Activated naive CD4-positive, alpha-beta T cell treated with anti-CD3 and anti-CD28 coated beads, Interleukin-2, amount 50 U/mL, for 24 hours (primary cell): ENCODE results near the gene ACAP3.
"Not testable (repeated sequence)": the region's sequence is repeated elsewhere in the genome, so short reads cannot be mapped to it uniquely, and the experiment has no call there.

Source experiments
- H3K27ac Mint-ChIP-seq: one replicate; pipeline ENCODE4 v1.8.0; 2021; ENCODE audit warnings: mild to moderate bottlenecking, mixed read lengths
- H3K27me3 Mint-ChIP-seq: one replicate; pipeline ENCODE4 v1.8.0; 2021; ENCODE audit warnings: mixed read lengths
- H3K36me3 Mint-ChIP-seq: one replicate; pipeline ENCODE4 v1.8.0; 2021; ENCODE audit warnings: mixed read lengths
- H3K4me1 Mint-ChIP-seq: one replicate; pipeline ENCODE4 v1.8.0; 2021; ENCODE audit warnings: mixed read lengths
- H3K4me3 Mint-ChIP-seq: one replicate; pipeline ENCODE4 v1.8.0; 2021; ENCODE audit warnings: mild to moderate bottlenecking, mixed read lengths
- H3K9me3 Mint-ChIP-seq: one replicate; pipeline ENCODE4 v1.8.0; 2021; ENCODE audit warnings: mixed read lengths

Gene ACAP3

DNA sequence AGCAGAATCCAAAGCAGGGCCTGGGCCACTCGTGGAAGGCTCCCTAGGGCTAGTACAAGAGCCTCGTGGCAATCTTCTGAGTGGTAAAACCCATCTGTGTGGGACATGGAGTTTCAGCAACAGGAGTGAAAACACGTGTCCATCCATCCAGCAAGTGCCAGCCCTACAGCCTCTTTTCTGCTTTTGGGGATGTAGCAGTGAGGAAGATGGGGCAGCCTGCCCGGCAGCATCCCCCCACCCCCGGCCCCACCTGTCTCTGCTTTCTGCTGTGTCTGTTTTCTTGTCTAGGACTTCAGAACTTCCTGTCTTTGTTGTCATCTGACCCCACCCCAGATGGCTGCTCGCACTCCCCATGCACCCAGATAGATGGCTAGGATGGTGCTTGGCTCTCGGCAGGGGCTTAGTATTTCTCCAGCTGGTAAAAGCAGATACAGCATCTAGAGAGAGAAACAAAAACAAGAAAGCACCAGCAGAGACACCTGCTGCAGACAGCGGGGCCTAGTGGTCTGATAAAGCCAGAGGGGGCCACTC, 18.4 kb upstream of the ACAP3 start:
- Mint-ChIP-seq H3K4me1 (peaks cover 23% of the 10 kb centered on the region), H3K27me3 (no peaks in the 10 kb centered on the region), H3K4me3 (peak overlapping the region; percentile 66), H3K36me3 (peaks cover 3% of the 10 kb centered on the region), H3K27ac (peak overlapping the region; percentile 59), H3K9me3 (no peaks in the 10 kb centered on the region)

DNA sequence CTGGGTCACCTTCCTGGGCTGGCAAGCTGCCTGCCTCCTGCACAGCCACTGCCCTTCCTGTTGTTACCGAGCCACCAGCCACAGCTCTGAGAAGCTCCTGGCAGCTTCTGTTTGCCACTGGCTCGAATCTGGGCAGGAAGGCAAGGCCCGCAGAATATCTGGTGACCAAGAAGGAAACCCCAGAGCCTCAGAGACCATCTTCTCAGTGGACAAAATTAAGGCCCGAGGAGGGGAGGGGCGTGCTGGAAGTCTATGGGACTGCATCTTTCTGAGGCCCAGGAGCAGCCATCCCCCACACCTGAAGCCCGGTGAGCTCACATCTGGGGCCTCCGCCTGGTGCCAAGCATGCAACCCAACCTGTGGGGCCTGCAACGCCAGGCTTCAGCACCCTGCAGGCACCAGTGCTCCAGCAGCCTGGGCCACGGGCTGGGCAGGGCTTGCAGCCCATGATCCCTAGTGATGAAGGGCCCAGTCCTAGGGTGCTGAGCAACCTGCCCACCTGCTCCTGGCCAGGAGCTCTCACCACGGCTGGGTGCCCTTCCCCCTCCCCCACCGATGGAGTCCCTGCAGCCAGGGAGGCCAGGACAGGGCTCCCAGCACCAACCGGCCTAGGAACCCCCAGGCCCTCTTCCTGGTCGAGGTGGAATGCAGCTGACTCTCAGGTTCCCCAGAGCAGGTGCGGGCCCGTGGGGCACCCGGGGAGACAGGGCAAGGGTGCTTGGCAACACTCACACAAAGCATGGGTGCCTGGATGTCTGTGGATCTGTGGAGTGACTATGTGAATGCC, 17.8 kb upstream of the ACAP3 start:
- peaks cover 3% of the 10 kb centered on the region for H3K36me3 Mint-ChIP-seq
- peak overlapping the region; percentile 70 for H3K4me3 Mint-ChIP-seq
- peaks cover 23% of the 10 kb centered on the region for H3K4me1 Mint-ChIP-seq
- H3K27ac Mint-ChIP-seq, result no peak overlapping the region
- no peaks in the 10 kb centered on the region for H3K9me3 Mint-ChIP-seq
- no peaks in the 10 kb centered on the region for H3K27me3 Mint-ChIP-seq

DNA sequence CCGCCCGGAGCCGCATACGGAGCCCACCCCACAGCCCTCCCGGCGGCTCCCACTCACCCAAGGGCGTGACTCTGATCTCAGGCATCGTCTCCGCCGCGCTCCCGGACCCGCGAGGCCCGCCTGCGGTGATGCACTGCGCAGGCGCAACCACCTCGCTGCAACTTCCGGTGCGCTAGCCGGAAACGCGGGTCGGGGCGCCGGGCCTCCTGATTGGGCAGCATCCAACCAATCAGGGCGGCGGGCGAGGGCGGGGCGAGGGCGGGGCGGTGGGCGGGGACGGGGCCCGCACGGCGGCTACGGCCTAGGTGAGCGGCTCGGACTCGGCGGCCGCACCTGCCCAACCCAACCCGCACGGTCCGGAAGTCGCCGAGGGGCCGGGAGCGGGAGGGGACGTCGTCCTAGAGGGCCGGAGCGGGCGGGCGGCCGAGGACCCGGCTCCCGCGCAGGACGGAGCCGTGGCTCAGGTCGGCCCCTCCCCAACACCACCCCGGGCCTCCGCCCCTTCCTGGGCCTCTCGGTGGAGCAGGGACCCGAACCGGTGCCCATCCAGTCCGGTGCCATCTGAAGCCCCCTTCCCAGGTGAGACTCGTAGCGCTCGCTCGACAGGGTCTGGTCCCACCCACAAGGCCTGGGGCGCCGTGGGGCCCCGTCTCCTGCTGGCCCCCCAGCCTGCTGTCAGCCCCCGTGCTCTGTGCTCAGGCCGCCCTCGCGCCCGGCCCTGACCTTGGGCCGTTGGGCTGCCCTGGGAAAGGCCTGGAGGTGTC, 17.0 kb upstream of the ACAP3 start, which contains the start of the genes CPTP and INTS11:
CPTP (plus strand) TSS at position 279 of the 764 bp plus-strand sequence. CDS start 2,109 bp downstream, outside the sequence.
INTS11 (minus strand) TSS at position 137 of the 764 bp plus-strand sequence; CDS start at position 85, 52 bp downstream.
- Mint-ChIP-seq H3K4me3 (peak within 1 kb of the TSS; percentile 93), H3K36me3 (peaks cover 3% of the 10 kb centered on the region), H3K27me3 (no peaks in the 10 kb centered on the region), H3K9me3 (no peaks in the 10 kb centered on the region), H3K4me1 (peaks cover 23% of the 10 kb centered on the region), H3K27ac (peak within 1 kb of the TSS; percentile 97)

DNA sequence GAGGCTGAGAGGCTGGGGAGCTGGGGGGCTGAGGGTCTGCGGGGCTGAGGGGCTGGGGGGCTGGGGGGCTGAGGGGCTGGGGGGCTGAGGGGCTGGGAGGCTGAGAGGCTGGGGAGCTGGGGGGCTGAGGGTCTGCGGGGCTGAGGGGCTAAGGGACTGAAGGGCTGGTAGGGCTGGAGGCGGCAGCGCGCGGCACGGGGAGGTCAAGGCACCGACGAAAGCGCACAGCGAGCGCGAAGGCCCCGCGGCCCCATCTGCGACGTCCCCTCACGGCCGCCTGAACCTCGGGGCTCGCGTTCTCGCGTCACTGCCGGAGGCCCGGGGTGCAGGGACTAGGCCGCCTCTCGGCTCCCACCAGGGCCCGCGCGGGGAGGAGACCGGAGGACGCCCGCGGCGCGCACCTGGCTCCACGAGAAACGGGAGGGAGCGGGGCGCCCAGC, 16.4 kb upstream of the ACAP3 start:
- Mint-ChIP-seq H3K27me3 (no peaks in the 10 kb centered on the region), H3K4me1 (peaks cover 23% of the 10 kb centered on the region), H3K36me3 (peaks cover 4% of the 10 kb centered on the region), H3K9me3 (no peaks in the 10 kb centered on the region), H3K27ac (no peak overlapping the region), H3K4me3 (peak overlapping the region; percentile 90)

DNA sequence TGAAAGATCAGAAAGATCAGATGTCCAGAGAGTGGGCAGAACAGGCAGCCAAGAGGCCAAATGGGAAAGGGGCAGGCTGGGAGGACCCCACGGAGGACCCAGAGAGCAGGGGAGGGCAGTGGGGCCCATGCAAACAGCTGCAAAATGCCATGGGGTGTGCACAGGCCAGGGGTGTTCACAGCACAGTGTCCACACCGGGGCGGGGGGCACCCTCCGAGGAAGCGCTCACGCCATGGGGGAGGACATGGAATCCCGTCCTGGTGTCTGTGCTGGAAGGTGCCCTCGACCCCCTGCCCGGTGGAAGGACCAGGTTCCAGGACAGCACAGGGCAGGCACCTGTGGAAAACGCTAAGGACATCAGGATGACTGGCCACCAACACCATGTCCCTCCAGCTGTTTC, 15.2 kb upstream of the ACAP3 start:
- peaks cover 23% of the 10 kb centered on the region for H3K4me1 Mint-ChIP-seq
- H3K4me3 Mint-ChIP-seq, result peak overlapping the region; percentile 93
- peaks cover 4% of the 10 kb centered on the region for H3K36me3 Mint-ChIP-seq
- H3K27ac Mint-ChIP-seq, result peak overlapping the region; percentile 77
- H3K27me3 Mint-ChIP-seq, result no peaks in the 10 kb centered on the region
- no peaks in the 10 kb centered on the region for H3K9me3 Mint-ChIP-seq

DNA sequence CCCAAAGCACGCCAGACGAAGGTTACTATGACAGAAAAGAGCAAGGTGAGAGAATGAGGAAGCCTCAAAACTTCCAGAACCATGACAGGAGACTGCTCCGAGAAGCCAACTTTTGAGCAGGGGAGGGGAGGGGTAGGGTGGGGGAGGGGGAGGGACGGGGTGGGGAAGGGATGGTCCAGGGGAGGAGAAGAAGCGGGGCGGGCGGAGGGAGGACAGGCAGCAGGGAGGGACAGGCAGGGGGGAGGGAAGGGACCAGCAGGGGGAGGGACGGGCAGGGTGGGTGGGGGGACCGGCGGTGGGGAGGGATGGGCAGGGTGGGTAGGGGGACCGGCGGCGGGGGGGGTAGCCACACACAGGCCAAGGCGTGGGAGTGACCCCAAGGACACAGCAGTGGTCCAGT, 14.7 kb upstream of the ACAP3 start:
- H3K36me3 Mint-ChIP-seq, result peaks cover 5% of the 10 kb centered on the region
- no peaks in the 10 kb centered on the region for H3K9me3 Mint-ChIP-seq
- H3K4me3 Mint-ChIP-seq, result peak overlapping the region; percentile 93
- H3K4me1 Mint-ChIP-seq, result peaks cover 23% of the 10 kb centered on the region
- no peaks in the 10 kb centered on the region for H3K27me3 Mint-ChIP-seq
- H3K27ac Mint-ChIP-seq, result peak overlapping the region; percentile 77

DNA sequence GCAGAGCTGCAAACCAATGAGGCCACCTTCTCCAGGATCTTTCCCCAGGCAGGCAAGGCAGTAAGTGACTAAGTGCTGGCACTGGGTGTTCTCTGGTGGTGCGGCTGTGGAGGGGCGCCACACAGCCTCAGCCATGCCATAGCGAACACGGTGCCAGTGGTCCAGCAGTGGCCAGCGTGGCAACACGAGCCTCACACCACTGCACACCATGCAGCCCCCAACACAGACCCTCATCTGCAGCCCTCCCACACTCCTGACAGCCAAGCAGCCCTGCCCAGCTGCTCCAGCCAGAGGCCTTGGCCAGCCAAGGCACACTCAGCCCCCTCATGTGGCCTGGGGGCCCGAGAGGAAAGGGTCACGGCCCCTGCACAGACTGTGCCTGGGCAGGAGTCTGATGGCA, 13.7 kb upstream of the ACAP3 start:
- Mint-ChIP-seq H3K27me3 (no peaks in the 10 kb centered on the region), H3K4me1 (peaks cover 23% of the 10 kb centered on the region), H3K9me3 (no peaks in the 10 kb centered on the region), H3K36me3 (peaks cover 7% of the 10 kb centered on the region), H3K4me3 (no peak overlapping the region), H3K27ac (no peak overlapping the region)

DNA sequence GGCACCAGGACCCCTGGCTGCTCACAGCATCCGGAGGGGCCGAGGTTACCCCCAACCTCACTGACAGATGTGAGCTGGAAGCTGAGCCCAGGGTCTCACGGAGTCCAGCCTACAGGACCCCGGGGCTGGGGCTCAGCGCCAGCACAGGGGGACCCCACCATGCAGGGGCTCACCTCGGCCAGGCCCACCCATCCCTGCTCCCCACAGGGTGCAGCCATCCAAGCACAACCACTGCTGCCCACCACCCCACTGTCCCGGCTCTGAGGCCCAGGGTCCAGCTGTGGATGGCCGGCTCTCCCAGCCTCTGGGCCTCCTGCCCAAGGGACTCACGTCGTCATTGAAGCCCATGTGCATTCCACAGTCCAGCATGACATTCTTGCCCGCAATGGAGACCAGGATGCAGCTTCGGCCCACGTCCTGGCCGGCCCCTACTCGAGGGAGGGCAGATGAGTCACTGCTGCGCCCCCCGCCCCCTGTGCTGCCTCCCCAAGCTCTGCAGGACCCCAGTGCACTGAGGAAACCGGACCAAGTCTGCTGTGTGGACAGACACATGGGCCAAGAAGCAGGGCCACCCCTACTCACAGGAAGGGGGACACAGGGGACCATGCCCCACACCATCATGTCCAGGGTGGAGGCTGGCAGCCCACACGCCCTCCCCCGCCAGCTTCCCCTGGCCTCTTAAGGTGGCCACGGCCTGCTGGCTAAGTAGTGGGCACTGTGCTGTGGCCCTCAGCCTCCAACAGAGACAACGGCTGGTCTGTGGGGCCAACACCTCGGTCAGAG, 13.1 kb upstream of the ACAP3 start:
- H3K9me3 Mint-ChIP-seq, result no peaks in the 10 kb centered on the region
- no peaks in the 10 kb centered on the region for H3K27me3 Mint-ChIP-seq
- H3K36me3 Mint-ChIP-seq, result peaks cover 7% of the 10 kb centered on the region
- no peak overlapping the region for H3K27ac Mint-ChIP-seq
- no peak overlapping the region for H3K4me3 Mint-ChIP-seq
- H3K4me1 Mint-ChIP-seq, result peaks cover 18% of the 10 kb centered on the region

DNA sequence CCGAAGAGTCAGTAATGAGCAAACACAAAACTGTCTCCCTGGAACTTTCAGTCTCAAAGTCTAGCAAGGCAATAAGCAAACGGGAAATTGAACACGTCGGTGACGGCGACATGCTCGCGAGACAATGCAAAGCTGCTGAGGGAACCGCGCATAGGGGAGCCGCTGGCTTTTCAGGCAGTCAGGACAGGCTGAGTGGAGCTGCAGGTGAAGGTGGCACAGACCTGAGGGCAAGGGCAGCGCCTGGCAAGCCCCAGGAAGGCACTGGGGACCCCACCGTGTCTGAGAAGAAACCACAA, 11.9 kb upstream of the ACAP3 start:
- Mint-ChIP-seq H3K27ac (no peak overlapping the region), H3K36me3 (peaks cover 8% of the 10 kb centered on the region), H3K4me3 (no peak overlapping the region), H3K9me3 (no peaks in the 10 kb centered on the region), H3K4me1 (peaks cover 16% of the 10 kb centered on the region), H3K27me3 (no peaks in the 10 kb centered on the region)

DNA sequence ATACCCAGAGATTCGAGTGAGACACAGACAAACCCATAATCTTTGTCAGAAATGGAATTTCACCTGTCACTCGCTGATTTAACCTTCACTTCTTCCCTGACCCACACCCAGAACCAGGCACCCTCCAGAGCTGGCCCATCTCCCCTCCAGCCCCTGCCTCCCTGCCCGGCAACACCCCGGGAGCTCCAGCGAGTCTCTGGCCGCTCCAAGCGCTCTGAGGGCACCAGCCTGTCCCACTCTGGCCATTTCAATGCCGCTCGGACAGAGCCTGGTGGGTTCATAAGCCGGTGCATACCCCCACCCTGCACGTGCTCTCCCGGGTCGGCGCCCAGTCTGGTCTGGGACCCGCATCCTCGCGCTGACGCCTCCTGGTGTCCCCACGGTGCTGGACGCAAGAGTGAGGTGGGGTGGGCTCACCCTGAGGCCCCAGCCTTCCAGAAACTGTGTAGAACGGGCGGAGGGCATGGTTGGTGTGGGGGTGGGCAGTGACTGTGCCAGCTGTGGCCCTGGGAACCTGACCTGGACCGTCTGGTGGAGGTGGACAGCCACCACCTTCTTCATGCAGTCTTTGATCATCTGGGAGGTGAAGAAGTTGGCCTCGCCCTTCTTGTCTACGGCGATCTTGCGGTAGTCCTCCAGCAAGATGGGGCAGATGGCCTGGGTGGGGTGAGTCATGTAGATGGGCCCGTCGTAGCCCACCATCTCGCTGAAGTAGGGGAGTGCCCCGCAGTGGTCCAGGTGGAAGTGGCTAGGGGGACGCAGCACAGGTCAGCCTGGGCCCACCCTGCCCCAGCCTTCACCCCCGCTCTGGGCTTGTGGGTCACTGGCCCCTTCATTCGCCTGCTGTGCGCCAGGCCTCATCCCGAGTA, 11.3 kb upstream of the ACAP3 start:
- Mint-ChIP-seq H3K4me1 (peaks cover 16% of the 10 kb centered on the region), H3K36me3 (peaks cover 8% of the 10 kb centered on the region), H3K4me3 (no peak overlapping the region), H3K27me3 (no peaks in the 10 kb centered on the region), H3K9me3 (no peaks in the 10 kb centered on the region), H3K27ac (no peak overlapping the region)

DNA sequence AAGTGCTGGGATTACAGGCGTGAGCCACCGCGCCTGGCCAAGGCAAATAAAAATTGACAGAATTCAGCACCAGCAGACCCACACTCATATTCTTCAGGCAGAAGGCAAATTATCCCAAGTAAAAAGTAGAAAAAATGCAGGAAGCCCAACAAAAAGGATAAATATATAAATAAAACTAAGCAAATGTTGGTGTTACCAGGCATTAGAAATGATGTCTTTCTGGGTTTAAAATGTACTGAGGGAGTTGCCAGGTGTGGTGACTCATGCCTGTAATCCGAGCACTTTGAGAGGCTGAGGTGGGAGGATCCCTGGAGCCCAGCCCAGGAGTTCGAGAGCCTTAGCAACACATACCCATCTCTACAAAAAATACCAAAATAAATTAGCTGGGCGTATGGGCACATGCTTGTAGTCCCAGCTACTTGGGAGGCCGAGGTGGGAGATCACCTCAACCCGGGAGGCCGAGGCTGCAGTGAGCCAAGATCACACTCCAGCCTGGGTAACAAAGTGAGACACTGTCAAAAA, 10.5 kb upstream of the ACAP3 start:
- peaks cover 11% of the 10 kb centered on the region for H3K4me1 Mint-ChIP-seq
- no peak overlapping the region for H3K4me3 Mint-ChIP-seq
- H3K9me3 Mint-ChIP-seq, result no peaks in the 10 kb centered on the region
- no peak overlapping the region for H3K27ac Mint-ChIP-seq
- no peaks in the 10 kb centered on the region for H3K27me3 Mint-ChIP-seq
- peaks cover 9% of the 10 kb centered on the region for H3K36me3 Mint-ChIP-seq

DNA sequence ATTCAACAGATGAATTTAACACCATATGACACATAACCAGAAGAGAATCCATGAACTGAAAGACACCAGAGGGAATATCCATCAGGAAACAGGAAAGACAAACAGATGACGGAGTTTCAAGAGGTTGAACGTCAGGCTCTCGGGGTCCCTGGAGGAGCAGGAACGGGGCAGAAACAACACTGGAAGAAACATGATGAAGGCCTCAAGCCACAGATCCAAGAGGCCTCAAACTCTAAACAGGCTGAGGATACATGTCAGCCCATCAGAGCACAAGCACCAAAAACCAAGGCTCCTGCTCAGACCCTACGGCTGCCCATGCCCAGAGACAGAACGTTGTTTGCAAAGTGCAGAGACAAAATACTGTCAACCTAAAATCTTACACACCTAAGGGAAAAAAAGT, 9.7 kb upstream of the ACAP3 start:
- Mint-ChIP-seq H3K9me3 (no peaks in the 10 kb centered on the region), H3K4me1 (peaks cover 5% of the 10 kb centered on the region), H3K27ac (no peak overlapping the region), H3K27me3 (no peaks in the 10 kb centered on the region), H3K4me3 (no peak overlapping the region), H3K36me3 (peaks cover 9% of the 10 kb centered on the region)

DNA sequence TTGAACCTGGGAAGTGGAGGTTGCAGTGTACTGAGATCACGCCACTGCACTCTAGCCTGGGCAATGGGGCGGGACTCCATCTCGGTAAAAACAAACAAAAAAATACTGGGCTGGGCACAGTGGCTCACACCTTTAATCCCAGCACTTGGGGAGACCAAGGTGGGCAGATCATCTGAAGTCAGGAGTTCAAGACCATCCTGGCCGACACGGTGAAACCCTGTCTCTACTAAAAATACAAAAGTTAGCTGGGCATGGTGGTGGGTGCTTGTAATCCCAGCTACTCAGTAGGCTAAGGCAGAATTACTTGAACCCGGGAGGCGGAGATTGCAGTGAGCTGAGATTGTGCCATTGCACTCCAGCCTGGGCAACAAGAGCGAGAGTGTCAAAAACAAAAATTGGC, 8.5 kb upstream of the ACAP3 start:
- H3K36me3 Mint-ChIP-seq, H3K4me3 Mint-ChIP-seq, H3K9me3 Mint-ChIP-seq, H3K4me1 Mint-ChIP-seq, H3K27ac Mint-ChIP-seq, H3K27me3 Mint-ChIP-seq: not testable (repeated sequence)

DNA sequence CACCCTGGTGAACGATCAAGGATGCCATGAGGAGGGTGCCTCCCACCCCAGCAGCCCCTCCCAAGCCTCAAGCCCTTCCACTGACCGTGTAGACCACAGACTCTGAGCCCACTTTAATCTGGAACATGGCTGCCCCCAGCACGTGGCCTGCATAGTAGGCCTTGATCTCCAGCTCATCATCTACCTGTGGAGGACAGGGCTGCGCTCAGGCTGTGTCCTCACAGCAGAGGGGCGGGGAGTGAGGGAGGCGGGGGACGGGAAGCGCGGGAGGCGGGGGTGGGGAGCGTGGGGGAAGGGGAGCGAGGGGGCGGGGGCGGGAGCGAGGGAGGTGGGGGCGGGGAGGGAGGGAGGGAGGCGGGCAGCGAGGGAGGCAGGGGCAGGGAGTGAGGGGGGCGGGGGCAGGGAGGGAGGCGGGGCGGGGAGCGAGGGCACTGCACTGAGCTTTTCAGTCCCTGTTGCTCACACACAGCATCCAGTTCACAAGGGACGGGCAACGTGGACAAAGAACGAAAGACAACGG, 7.8 kb upstream of the ACAP3 start:
- no peak overlapping the region for H3K4me3 Mint-ChIP-seq

More for the DNA sequence above, 7.8 kb upstream of the ACAP3 start:
- Mint-ChIP-seq H3K4me1 (no peaks in the 10 kb centered on the region), H3K27me3 (no peaks in the 10 kb centered on the region), H3K27ac (no peak overlapping the region), H3K9me3 (no peaks in the 10 kb centered on the region), H3K36me3 (peaks cover 7% of the 10 kb centered on the region)
